Trophoblast cell (in vitro differentiated cells and primary cell): ENCODE data around the gene NCAPD2.
A peak's percentile ranks its signal among the peaks of the same experiment; 100 is the strongest.
"Not testable (repeated sequence)": the region's sequence is repeated elsewhere in the genome, so short reads cannot be mapped to it uniquely, and the experiment has no call there.

Experiments
- DNase-seq, 2 donors: peaks; one replicate each; pipeline ENCODE4 v3.0.0-alpha.2; 2016
- H2AFZ ChIP-seq: 2 replicates; pipeline ENCODE4 v1.6.1; 2013; ENCODE audit warnings: low read length, moderate library complexity, mild to moderate bottlenecking; ENCODE audit not compliant: insufficient read depth, poor library complexity
- H2AK5ac ChIP-seq: 2 replicates; pipeline ENCODE4 v1.6.1; 2013; ENCODE audit warnings: mild to moderate bottlenecking, low read length
- H2BK120ac ChIP-seq: 2 replicates; pipeline ENCODE4 v1.6.1; 2013; ENCODE audit warnings: low read length, mild to moderate bottlenecking, moderate library complexity; ENCODE audit not compliant: insufficient read depth, poor library complexity
- H2BK12ac ChIP-seq: 2 replicates; pipeline ENCODE4 v1.6.1; 2013; ENCODE audit warnings: mild to moderate bottlenecking, low read length, moderate library complexity
- H2BK5ac ChIP-seq: 2 replicates; pipeline ENCODE4 v1.6.1; 2013; ENCODE audit warnings: low read length, low read depth, moderate library complexity, mild to moderate bottlenecking; ENCODE audit not compliant: poor library complexity
- H3K14ac ChIP-seq: 2 replicates; pipeline ENCODE4 v1.6.1; 2013; ENCODE audit warnings: mild to moderate bottlenecking, low read length
- H3K18ac ChIP-seq: 2 replicates; pipeline ENCODE4 v1.6.1; 2013; ENCODE audit warnings: mild to moderate bottlenecking, low read length
- H3K23ac ChIP-seq: 2 replicates; pipeline ENCODE4 v1.6.1; 2013; ENCODE audit warnings: low read length
- H3K27ac ChIP-seq: 2 replicates; pipeline ENCODE4 v1.5.1; 2013; ENCODE audit warnings: low read depth, mild to moderate bottlenecking, inconsistent platforms, low read length, moderate library complexity
- H3K27me3 ChIP-seq: 2 replicates; pipeline ENCODE4 v1.6.1; 2013; ENCODE audit warnings: inconsistent platforms, mild to moderate bottlenecking, low read length, moderate library complexity; ENCODE audit not compliant: insufficient read depth
- H3K36me3 ChIP-seq, 2 experiments: 1 replicate in 1 of 2; 2 replicates in 1 of 2; pipeline ENCODE4 v1.6.1; 2013; ENCODE audit warnings: low read length in 2 of 2, mild to moderate bottlenecking in 2 of 2, moderate library complexity in 1 of 2; ENCODE audit not compliant: insufficient read depth in 2 of 2, control insufficient read depth in 1 of 2
- H3K4ac ChIP-seq: 2 replicates; pipeline ENCODE4 v1.6.1; 2013; ENCODE audit warnings: low read depth, mild to moderate bottlenecking, low read length, moderate library complexity
- H3K4me1 ChIP-seq, 2 experiments: 1 replicate in 1 of 2; 2 replicates in 1 of 2; pipeline ENCODE4 v1.6.1; 2013; ENCODE audit warnings: low read length in 2 of 2, mild to moderate bottlenecking in 2 of 2, moderate library complexity in 1 of 2; ENCODE audit not compliant: insufficient read depth in 2 of 2, control insufficient read depth in 1 of 2
- H3K4me2 ChIP-seq: 2 replicates; pipeline ENCODE4 v1.6.1; 2013; ENCODE audit warnings: inconsistent platforms, mild to moderate bottlenecking, low read length, moderate library complexity
- H3K4me3 ChIP-seq: 2 replicates; pipeline ENCODE4 v1.5.1; 2013; ENCODE audit warnings: mild to moderate bottlenecking, low read depth, low read length, inconsistent platforms
- H3K79me1 ChIP-seq: one replicate; pipeline ENCODE4 v1.6.1; 2013; ENCODE audit warnings: low read length
- H3K79me2 ChIP-seq: 2 replicates; pipeline ENCODE4 v1.6.1; 2013; ENCODE audit warnings: low read length, mild to moderate bottlenecking; ENCODE audit not compliant: control insufficient read depth, insufficient read depth, poor library complexity
- H3K9ac ChIP-seq: 2 replicates; pipeline ENCODE4 v1.6.1; 2013; ENCODE audit warnings: mild to moderate bottlenecking, low read length
- H3K9me3 ChIP-seq: 2 replicates; pipeline ENCODE4 v1.6.1; 2013; ENCODE audit warnings: low read depth, mild to moderate bottlenecking, control low read depth, inconsistent platforms, low read length; ENCODE audit not compliant: insufficient read depth
- H4K12ac ChIP-seq: 2 replicates; pipeline ENCODE4 v1.6.1; 2013; ENCODE audit warnings: low read depth, mild to moderate bottlenecking, low read length, moderate library complexity
- H4K8ac ChIP-seq: 2 replicates; pipeline ENCODE4 v1.6.1; 2013; ENCODE audit warnings: low read depth, mild to moderate bottlenecking, low read length, moderate library complexity
- H4K91ac ChIP-seq: one replicate; pipeline ENCODE4 v1.6.1; 2013; ENCODE audit warnings: low read depth, mild to moderate bottlenecking, low read length, moderate library complexity
- WGBS: extraction: QIAGEN DNeasy Blood & Tissue Kit; methylation state at CpG from one replicate; pipeline ENCODE4 v1.1.7; 2013; ENCODE audit warnings: missing lambda C conversion rate; ENCODE audit not compliant: insufficient read length, insufficient coverage; ENCODE audit errors: extremely low coverage; 5-methylcytosine and 5-hydroxymethylcytosine counted together

The NCAPD2 gene

GRCh38 chr12:6464531-6464930, 29.4 kb upstream of the NCAPD2 start:
- Histone ChIP-seq H3K4me1 (peaks cover under 1% of the 10 kb centered on the region in 2 experiments), H3K23ac (no peak overlapping the region), H3K4ac (no peak overlapping the region), H3K79me2 (no peaks in the 10 kb centered on the region), H3K27me3 (no peaks in the 10 kb centered on the region), H3K14ac (no peak overlapping the region), H2AK5ac (no peak overlapping the region), H3K79me1 (no peaks in the 10 kb centered on the region), H3K9ac (no peak overlapping the region), H2BK12ac (no peak overlapping the region), H3K18ac (no peak overlapping the region), H3K36me3 (peaks cover 31 to 44% of the 10 kb centered on the region in 2 experiments), H3K4me2 (no peak overlapping the region), H3K27ac (no peak overlapping the region), H4K12ac (no peak overlapping the region), H2BK5ac (no peak overlapping the region), H4K8ac (no peak overlapping the region), H3K9me3 (peaks cover 3% of the 10 kb centered on the region), H3K4me3 (no peak overlapping the region), H2AFZ (no peak overlapping the region), H4K91ac (no peak overlapping the region), H2BK120ac (no peak overlapping the region)
- no CpG with 5 or more reads among the region's 8 CpGs for WGBS
- DNase-seq: no peak

GRCh38 chr12:6465467-6466183, 28.3 kb upstream of the NCAPD2 start:
- no peak overlapping the region for H2BK120ac ChIP-seq
- no peak overlapping the region for H3K23ac ChIP-seq
- no peak overlapping the region for H2BK12ac ChIP-seq
- H3K27me3 ChIP-seq: no peaks in the 10 kb centered on the region
- no peak overlapping the region for H3K9ac ChIP-seq
- no peak overlapping the region for H2AFZ ChIP-seq
- no peak overlapping the region for H3K18ac ChIP-seq
- no peak overlapping the region for H4K12ac ChIP-seq
- no peak overlapping the region for H2AK5ac ChIP-seq
- peaks cover 3% of the 10 kb centered on the region for H3K9me3 ChIP-seq
- H3K4ac ChIP-seq: no peak overlapping the region
- no CpG with 5 or more reads among the region's 6 CpGs for WGBS
- peaks cover 7% of the 10 kb centered on the region for H3K79me2 ChIP-seq
- no peak overlapping the region for H3K27ac ChIP-seq
- peaks cover 29 to 42% of the 10 kb centered on the region in 2 experiments for H3K36me3 ChIP-seq
- no peak overlapping the region for H4K8ac ChIP-seq
- peaks cover 4 to 5% of the 10 kb centered on the region in 2 experiments for H3K4me1 ChIP-seq
- no peak overlapping the region for H3K4me2 ChIP-seq
- no peak overlapping the region for H3K14ac ChIP-seq
- no peak overlapping the region for H3K4me3 ChIP-seq
- no peak overlapping the region for H2BK5ac ChIP-seq
- no peak overlapping the region for H4K91ac ChIP-seq
- peak; percentile 65 to 90 for DNase-seq
- peaks cover 4% of the 10 kb centered on the region for H3K79me1 ChIP-seq

GRCh38 chr12:6466184-6466573, 27.7 kb upstream of the NCAPD2 start:
- peaks cover 27 to 38% of the 10 kb centered on the region in 2 experiments for H3K36me3 ChIP-seq
- no CpG with 5 or more reads among the region's 5 CpGs for WGBS
- no peak overlapping the region for H2AFZ ChIP-seq
- H4K91ac ChIP-seq: no peak overlapping the region
- H3K18ac ChIP-seq: no peak overlapping the region
- no peak for DNase-seq
- H4K12ac ChIP-seq: no peak overlapping the region
- H3K27me3 ChIP-seq: no peaks in the 10 kb centered on the region
- no peak overlapping the region for H3K4me2 ChIP-seq
- peaks cover 7% of the 10 kb centered on the region for H3K79me2 ChIP-seq
- no peak overlapping the region for H2BK5ac ChIP-seq
- no peak overlapping the region for H3K14ac ChIP-seq
- no peak overlapping the region for H2BK12ac ChIP-seq
- no peak overlapping the region for H2AK5ac ChIP-seq
- no peak overlapping the region for H2BK120ac ChIP-seq
- H3K4me1 ChIP-seq: peaks cover 4 to 5% of the 10 kb centered on the region in 2 experiments
- no peak overlapping the region for H4K8ac ChIP-seq
- no peak overlapping the region for H3K9ac ChIP-seq
- H3K4ac ChIP-seq: no peak overlapping the region
- peaks cover 3% of the 10 kb centered on the region for H3K9me3 ChIP-seq
- H3K4me3 ChIP-seq: no peak overlapping the region
- peaks cover 8% of the 10 kb centered on the region for H3K79me1 ChIP-seq
- H3K23ac ChIP-seq: no peak overlapping the region
- H3K27ac ChIP-seq: no peak overlapping the region

DNA sequence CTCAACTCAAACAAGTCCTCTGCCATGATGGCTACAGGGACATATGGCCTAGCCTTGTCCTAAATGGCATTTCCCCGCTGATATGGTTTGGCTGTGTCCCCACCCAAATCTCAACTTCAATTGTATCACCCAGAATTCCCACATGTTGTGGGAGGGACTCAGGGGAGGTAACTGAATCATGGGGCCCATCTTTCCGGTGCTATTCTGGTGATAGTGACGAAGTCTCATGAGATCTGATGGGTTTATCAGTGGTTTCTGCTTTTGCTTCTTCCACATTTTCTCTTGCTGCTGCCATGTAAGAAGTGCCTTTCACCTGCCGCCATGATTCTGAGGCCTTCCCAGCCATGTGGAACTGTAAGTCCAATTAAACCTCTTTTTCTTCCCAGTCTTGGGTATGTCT, 27.2 kb upstream of the NCAPD2 start:
- H2AFZ ChIP-seq, H2AK5ac ChIP-seq, H3K9ac ChIP-seq, H2BK5ac ChIP-seq, H3K4me1 ChIP-seq, H3K4me2 ChIP-seq, H3K27me3 ChIP-seq, H4K91ac ChIP-seq, H4K8ac ChIP-seq, H2BK12ac ChIP-seq, H3K9me3 ChIP-seq, H4K12ac ChIP-seq, H3K79me1 ChIP-seq, H3K4ac ChIP-seq, H3K4me3 ChIP-seq, DNase-seq, H3K23ac ChIP-seq, H3K14ac ChIP-seq, H3K18ac ChIP-seq, H2BK120ac ChIP-seq, H3K79me2 ChIP-seq, H3K27ac ChIP-seq: not testable (repeated sequence)
- H3K36me3 ChIP-seq: peaks cover 23 to 34% of the 10 kb centered on the region in 2 experiments
- no CpG with 5 or more reads among the region's 4 CpGs for WGBS
